Activated CD8-positive, alpha-beta memory T cell treated with anti-CD3 and anti-CD28 coated beads, Interleukin-2, amount 50 U/mL, for 24 hours (primary cell): Measurements from ENCODE around the gene HOXA2.

Experiments used
- DNase-seq: peaks from one replicate; pipeline ENCODE4 v3.0.0-alpha.2; 2020; ENCODE audit errors: extremely low read depth

The HOXA2 gene

DNA sequence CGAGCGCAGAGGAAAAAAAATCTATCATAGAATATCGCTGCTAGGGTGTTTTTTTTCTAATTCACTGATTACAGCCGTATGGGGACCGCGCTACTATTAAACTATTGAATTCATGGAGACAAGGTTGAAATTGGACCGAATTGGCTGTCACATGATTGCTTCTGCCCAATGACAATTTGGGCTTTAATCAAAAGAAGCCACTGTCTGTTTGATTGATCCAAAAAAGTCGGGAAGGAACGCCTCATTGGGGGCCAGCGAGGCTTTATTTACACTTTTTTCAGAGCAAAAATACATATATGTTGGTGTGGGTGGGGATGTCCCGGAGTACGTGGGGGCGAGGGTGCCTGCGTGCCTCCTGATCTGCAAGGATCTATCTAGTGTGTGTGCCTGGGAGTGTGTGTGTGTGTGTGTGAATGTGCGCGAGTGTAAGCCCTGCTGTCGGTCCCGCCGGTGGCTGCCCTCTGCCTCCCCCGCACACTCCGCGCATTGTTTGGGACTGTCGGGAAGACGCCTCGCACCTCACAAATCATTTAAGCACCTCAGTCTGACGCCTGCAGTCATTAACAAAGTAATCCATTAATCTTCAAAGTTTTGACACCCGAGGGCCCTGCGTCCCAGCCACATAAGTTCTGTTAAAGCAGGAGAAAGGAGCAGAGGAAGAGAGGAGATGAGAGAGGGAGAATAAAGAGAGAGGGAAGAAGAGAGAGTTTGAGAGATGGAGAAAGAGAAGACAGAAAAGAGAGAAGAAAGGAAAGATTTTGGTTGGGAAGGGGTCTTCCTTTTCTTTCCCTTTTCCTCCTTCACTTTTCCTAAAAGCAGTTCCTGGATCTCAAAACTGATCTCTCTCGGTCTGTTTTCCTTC, at the start of gene HOXA2:
TSS of gene HOXA2 (minus strand) at position 103 of the 862 bp plus-strand sequence. CDS start 183 bp downstream, outside the sequence.
- no peak for DNase-seq

DNA sequence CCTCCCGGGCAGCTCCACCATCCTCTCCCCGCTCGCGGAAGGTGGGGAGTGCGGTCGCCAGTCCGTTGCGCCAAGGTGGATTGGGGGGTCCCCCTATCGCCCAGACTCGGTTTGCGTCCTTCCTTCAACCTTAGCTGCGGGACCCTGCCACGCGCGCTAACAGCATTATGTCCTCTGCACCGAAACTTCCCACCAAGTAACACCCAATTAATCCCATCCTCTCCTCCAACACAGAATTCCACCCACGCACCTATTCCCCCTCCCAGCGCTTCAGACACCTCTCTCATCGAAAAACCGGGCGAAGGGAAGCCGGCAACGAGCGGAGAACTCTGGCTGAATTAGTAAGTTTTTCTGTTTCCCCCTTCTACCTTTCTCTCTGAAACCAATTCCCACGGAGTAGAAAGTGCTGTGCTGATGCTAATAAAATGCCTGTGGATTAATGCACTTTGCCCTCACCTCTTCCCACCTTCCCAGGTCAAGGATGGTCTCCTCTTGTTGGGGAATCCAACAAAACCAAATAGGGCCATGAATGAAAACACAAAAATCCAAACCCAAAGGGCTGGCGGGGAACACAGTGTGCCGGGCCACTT, 49.0 kb upstream of the HOXA2 start:
- no peak for DNase-seq

DNA sequence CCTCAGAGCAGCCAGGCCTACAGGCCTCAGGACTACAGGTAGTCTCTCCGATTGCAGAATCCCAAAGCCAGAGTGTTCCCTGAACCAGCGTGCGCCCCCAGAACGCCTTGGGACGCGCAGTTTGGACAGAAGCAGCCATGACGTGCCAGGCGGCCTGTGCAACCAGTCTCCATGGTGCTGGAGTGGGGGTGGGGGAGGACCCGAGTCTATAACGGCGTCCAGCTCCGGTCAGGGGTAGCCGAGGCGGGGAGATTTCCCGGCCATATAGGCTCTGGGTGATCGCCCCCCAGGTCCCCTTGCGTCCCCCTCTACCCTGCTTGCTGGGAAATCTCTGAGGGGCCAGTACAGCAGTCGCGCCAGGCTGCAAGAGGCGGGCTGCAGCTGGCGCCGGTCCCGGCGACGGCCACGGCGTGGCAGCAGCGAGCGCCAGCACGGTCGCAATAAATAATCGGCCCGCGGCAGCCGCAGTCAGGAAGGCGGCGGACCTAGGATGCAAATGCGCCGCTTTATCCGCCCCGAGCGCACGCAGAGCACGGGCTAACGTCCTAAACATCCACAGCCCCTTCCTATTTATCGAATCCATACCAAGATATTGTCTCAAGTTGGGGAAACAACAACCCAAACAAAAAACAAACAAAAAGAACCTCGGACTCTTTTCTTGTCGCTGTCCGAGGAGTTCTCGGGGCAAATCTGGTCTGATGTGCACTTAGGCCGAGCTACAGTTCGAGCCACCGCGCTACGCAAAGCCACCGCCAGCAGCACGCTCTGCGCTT, 48.3 kb upstream of the HOXA2 start:
- no peak for DNase-seq

DNA sequence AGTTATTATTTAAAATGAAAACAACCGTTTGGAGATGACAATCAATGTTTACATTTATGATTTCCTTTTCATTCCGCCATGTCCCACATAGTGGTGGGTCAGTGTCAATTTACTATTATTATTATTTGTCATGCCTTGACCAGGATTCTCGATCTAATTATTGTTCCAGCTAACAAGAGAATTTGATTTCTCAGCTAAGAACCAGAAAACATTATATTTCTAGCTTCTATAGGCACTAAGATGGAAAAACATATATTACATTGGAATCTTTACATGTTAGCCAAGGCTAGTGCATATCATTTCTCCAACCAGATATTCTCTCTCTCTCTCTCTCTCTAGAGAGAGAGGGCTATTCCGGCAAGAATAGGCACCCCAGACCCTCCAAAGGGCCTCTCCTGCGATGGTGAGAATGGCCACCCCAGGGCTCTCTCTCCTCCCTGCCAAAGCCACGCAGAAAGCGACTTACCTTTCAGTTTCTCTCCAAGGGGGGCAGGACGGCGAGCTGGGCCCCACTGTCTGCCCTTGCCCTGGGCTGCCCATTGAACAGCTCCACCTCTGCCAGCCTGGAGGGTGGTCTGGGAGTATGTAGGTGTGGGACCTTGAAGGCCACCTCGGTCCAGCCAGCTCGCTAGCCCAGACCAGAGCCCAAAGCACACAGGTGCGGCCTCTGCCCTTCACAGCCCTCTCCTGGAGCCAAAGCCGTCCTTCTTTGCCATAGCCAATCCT, 47.5 kb upstream of the HOXA2 start:
- no peak for DNase-seq

DNA sequence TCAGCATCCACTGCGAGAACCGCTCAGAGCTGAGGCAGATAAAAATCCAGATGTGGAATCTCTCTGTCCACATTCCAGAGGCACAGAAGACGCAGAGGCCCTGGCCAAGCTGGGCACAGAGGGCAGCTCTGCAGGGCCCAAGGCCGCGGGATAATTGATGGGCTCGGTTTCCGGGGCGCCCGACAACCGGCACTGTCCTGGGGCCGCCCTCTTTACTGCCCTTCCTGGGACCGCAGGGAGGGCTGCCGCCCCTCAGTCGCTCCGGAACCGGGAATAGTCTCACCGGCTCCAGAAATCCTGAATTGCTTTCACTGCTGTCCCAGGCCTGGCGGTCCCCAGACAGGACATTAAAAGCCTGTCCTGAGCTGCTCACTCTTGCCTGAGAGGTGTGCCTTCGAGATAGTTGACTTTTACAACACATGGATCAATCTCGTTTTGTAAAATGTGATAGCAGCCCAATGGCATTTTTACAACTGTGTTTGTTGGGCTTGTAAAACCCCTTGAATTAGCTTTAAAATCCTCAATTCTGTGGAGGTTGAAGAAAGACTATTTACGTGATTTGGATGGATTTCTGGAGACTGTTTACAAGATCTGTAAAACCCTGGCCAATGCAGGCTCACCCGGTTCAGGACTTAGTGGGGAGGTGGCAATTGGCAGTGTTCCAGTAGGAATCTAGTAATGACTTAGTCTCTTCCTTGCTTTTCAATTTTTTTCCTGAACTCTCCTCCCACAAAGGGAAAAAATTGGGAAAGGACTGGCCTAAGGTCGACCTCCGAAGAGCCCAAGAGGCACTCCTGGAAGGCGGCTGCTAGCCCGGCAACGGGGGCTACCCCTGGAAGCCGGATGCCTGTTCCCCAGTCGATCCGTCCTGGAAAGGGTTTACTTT, 46.5 kb upstream of the HOXA2 start:
- DNase-seq, result no peak

DNA sequence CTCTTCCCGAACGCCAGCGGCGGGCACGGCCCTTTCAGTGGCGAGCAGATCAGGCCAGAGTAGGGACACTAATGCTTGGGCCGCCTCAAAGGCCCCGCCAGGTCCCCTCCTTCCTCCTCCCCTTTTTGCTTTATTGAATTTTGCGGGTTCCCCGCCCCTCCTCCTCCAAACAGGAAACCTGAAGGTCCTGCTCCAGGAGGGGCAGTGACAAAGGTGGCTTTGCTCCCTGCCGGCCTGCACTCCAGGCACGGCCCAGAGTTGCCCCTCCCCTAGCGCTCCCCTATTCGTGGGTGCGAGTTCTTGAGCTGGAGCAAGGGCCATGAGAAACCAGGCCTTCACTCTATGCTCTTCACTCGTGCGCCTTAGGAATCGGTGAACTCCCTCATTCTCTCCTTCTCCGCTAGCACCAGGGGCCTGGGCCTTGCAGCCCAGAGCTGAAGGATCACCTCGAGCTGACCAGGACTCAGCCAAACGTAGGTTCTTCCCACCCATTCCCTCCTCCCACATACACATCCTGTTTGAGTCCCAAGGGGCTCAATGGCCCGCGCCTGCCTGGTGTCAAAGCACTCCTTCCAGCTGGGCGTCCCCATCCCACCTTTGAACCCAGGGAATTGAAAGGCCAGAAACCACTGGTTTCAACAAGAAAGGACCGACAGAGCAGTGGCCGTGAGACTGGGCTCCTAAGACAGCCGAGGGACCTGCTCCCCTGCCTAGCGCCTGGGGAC, 45.7 kb upstream of the HOXA2 start:
- no peak for DNase-seq

DNA sequence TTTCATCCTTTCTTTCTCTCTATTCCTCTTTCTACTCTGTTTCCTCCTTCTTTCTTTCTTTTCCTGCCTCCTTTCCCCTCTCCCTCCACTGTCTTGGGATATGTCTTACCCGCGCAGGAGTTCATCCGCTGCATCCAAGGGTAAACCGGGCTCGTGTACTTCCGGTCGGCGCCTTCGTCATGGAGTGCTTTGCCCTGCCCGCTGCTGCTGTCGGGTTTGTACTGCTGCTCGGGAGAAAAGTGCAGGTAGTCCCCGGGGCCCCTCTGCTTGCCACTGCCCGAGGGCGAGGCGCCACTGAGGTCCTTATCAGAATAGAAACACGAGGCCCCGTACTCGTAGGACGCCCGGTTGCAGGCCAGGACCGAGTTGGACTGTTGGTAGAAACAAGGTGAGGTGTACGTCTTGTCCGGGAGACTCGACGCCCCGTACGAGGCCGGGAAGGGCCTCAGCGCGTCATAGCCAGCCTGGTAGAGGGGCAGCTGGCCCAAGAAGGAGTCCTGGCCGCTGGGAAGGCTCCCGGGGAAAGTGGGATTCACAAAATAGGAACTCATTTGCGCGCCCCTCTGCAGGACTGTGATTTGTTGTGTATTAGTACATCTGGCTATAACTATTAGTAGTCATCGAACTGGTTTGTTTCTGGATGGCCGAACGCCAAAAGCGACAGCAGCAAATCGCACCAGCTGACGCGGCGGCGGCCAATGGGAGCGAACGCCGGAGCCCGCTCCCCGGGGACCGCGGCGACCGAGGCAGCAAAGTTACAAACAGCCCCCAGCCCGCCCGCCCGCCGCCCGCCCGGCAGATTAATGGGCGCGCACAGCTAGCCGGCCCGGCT, 44.9 kb upstream of the HOXA2 start, which contains the start of gene HOXA6:
TSS of gene HOXA6 (minus strand) at position 576 of the 832 bp plus-strand sequence. CDS start at position 551, 25 bp downstream.
- DNase-seq, result no peak

DNA sequence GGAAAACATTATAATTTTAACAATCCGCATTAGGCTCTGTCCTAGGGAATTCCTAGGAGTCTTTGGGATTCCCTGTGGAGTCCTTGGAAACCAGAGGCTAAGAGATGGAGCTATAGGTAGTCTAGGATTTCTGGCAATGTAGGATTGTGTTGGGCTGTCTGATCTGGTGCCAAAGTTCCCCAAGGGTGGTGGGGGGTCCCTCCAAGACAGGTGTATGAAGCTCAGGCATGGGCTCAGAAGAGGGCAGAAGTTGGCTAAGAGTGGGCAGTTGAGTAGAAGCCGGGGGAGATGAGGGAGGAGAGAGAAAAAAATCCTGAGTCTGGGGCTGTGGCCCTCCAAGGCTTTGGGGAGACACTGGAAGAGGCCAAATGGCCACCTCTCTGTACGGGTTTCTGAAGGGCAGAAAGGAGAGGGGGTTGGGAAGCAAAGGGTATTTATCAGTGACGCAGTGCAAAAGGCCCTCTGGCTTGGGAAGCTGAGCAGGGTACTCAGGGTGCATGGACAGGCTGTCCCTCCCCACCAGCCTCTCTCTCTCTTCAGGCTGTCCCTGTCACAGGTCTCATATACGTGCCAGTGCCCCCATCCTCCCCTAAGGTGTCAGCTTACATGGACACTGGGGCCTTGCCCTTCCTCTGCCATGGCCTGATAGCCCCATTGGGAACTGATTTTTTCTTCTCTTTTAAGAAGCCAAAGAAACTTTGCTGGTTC, 44.2 kb upstream of the HOXA2 start:
- no peak for DNase-seq

DNA sequence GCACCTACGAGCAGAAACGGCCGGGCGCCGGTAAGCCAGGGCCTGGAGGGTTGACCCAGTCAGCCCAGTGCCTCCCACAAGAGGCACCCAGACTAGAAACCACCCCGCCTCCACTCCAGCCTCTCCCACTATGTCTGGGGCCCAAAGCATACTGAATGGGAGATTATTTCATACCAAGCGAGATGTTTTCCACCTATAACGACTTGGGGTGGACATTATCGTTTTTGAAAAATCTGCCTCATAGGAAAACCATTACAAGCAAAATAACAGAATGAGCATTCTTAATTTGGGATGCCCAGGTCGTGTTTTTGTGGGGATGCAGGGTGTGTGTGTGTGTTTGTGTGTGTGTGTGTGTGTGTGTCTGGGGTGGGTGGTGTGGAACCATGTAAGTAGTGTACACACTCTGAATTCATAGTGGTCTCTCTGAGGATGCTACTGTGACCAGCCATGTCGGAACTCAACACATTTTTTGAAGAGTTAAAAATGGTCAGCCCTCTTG, 43.5 kb upstream of the HOXA2 start:
- DNase-seq, result no peak

DNA sequence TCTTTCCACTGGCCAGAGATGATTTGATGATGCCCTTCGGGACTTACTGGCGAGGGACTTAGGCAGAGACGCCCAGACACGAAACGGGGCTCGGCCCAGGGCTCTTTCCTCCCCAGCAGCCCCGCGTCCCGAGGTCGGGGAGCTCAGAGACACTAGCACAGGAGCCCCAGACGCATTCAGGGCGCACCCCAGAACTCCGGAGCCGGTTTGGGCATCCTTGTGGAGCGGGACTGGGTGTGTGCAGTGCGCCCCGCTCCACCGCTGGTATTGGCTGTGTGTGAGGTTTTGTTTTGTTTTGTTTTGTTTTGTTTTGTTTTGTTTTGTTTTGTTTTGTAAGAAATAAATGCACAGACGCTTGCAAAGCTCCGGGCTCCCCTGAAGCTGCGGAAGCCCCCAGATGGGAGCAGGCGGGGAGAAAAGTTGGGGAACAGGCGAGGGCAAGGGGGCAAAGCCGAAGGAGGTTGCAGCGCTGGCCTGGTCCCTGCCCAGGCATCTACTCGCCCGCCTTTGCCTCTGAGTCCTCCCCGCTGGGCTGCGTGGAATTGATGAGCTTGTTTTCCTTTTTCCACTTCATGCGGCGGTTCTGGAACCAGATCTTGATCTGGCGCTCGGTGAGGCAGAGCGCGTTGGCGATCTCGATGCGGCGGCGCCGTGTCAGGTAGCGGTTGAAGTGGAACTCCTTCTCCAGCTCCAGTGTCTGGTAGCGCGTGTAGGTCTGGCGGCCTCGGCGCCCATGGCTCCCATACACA, 42.9 kb upstream of the HOXA2 start:
- no peak for DNase-seq

DNA sequence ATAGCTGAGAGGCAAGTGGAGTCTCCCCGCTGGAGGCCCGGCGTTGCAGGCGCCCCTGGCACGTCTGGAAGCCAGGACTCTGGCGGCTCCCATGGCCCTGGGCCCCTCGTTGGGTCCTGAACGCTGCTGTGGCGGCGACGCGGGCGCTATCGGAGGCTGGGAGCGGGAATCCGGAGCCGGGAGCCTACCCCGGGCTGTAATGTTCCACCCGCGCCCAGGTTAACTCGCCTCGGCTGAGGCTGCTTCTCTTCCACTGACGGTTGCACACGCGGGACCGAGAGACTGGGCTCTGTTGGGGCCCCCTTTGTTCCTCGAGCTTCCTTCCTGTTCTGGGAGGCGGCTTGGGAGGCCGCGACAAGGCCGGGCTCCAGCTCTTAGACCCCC, 42.3 kb upstream of the HOXA2 start:
- DNase-seq, result no peak

DNA sequence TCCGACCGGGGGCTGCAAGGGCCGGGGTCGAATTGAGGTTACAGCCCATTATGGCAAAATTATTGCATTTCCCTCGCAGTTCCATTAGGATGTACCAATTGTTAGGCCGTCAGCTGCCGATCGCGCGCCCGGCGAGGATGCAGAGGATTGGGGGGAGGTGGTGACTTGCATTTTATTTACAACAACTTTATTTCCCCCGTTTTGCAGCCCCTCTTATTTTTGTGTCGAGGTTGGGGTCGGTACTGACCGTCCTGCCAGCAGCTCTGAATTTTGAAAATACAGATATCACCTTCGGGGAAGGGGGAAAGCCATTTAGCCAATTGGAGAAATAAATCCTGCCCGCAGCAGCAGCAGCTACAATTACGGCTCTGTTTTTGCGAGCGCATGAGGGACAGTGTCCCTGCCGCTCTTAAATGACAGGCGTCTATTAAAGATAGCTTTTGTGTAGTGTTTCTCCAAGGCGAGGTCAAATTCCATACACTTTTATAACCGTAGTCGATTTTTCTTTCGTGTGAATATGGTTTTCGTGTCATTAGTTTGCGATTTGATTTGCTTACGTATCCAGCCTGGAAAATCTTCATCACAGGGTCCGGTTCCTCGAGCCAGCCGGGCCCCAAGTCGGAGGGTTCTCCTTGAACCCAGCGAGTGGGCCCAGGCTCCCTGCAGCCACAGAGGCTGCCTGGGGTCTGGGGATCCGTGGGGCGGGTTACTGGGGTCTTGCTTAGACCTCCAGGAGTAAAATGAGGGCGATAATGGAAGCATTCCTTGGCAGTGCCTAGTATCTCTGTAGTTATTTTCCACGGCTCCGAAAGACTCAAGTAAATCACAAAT, 41.7 kb upstream of the HOXA2 start:
- DNase-seq, result no peak

DNA sequence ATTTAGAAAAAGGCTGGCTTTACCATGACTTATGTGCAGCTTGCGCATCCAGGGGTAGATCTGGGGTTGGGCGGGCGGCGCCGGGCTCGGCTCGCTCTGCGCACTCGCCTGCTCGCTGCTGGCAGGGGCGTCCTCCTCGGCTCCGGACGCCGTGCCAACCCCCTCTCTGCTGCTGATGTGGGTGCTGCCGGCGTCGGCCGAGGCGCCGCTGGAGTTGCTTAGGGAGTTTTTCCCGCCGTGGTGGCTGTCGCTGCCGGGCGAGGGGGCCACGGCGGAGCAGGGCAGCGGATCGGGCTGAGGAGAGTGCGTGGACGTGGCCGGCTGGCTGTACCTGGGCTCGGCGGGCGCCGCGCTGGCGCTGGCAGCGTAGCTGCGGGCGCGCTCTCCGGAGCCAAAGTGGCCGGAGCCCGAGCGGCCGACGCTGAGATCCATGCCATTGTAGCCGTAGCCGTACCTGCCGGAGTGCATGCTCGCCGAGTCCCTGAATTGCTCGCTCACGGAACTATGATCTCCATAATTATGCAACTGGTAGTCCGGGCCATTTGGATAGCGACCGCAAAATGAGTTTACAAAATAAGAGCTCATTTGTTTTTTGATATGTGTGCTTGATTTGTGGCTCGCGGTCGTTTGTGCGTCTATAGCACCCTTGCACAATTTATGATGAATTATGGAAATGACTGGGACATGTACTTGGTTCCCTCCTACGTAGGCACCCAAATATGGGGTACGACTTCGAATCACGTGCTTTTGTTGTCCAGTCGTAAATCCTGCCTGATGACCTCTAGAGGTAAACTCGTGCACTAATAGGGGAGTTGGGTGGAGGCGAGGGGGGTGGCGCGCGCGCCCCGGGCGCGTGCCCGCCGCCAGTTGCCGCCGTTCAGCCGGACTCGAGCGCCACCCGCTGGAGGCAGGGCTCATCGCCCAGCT, 40.8 kb upstream of the HOXA2 start, which contains the start of gene HOXA5:
TSS of gene HOXA5 (minus strand) at position 659 of the 927 bp plus-strand sequence. CDS start at position 585, 74 bp downstream.
- DNase-seq, result no peak

DNA sequence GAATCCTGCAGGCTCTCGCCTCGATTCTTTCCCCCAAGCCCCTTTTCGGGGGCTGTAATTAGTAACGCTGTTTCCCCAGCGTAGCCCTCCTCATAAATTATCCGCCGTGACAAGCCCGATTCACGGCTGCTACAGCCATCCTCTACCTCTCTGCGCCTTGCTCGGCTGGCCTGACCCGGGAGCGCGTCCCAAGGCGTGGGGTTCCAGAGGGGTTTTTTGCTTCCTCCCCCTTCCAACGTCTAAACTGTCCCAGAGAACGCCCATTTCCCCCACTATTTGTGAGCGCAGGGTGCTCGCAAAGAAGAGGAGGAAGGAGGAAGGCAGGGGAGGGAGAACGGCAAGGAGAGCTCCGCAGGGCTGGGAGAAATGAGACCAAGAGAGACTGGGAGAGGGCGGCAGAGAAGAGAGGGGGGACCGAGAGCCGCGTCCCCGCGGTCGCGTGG, 40.1 kb upstream of the HOXA2 start:
- no peak for DNase-seq

DNA sequence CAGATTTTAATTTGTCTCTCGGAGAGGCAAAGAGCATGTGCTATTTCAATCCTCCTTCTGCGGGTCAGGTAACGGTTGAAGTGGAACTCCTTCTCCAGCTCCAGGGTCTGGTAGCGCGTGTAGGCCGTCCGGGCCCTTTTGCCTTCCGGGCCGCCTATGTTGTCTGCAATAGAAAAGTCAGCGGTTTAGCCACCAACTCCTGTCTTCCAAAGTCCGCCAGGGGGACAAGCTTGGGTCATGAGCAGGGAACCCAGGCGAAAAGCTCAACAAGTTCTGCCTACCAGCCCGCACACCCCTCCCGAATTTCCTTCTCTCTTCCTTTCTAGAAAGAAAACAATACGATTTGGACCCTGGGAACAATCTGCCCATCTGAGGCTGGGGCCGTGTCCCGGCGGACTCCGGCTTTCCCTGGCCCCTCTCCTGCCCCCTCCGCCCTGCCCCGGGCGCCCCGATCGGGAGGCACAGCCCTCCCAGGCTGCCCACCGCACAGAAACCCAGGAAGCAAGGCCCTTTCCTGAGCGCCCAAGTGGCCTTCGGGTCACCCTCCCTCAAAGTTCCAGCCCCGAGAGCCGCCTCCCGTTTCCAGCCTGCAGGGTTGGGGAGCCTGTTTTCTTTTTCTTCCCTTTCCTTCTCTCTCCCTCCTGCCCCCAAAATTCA, 39.6 kb upstream of the HOXA2 start:
- no peak for DNase-seq
